Aorta (tissue), 5 donors: ENCODE results near the gene MUSTN1. TPM values are rescaled to one million over a fixed set of nuclear protein-coding genes. Genes with fewer than 3 reads are reported as not detected.

Source experiments
- ATAC-seq: fragments of 200-7000 bp; cut with Tn5 transposase; one replicate; pipeline ENCODE4 v1.9.1; 2022; ENCODE audit warnings: moderate library complexity; ENCODE audit not compliant: low FRiP score
- DNase-seq, 2 donors: peaks; one replicate each; pipeline ENCODE4 v3.0.0-alpha.2; 2020
- H3K27ac ChIP-seq, 2 donors: one replicate each; pipeline ENCODE4 v1.5.1; 2013; ENCODE audit warnings: low read length in 2 of 2, mild to moderate bottlenecking in 2 of 2, moderate library complexity in 2 of 2, control low read depth in 1 of 2, inconsistent platforms in 1 of 2, low read depth in 1 of 2
- H3K27me3 ChIP-seq, 2 donors: one replicate each; pipeline ENCODE4 v1.6.1; 2013; ENCODE audit warnings: control low read depth in 1 of 2, low read length in 1 of 2, mild to moderate bottlenecking in 1 of 2, moderate library complexity in 1 of 2; ENCODE audit not compliant: insufficient read depth in 2 of 2, control insufficient read depth in 1 of 2
- H3K36me3 ChIP-seq, 2 donors: one replicate each; pipeline ENCODE4 v1.6.1; 2013; ENCODE audit warnings: control low read depth in 1 of 2, low read length in 1 of 2, mild to moderate bottlenecking in 1 of 2; ENCODE audit not compliant: insufficient read depth in 2 of 2, control insufficient read depth in 1 of 2
- H3K4me1 ChIP-seq, 2 donors: one replicate each; pipeline ENCODE4 v1.6.1; 2013; ENCODE audit warnings: low read length in 2 of 2, control low read depth in 1 of 2, mild to moderate bottlenecking in 1 of 2, moderate library complexity in 1 of 2; ENCODE audit not compliant: insufficient read depth in 2 of 2, control insufficient read depth in 1 of 2
- H3K4me3 ChIP-seq, 2 donors: one replicate each; pipeline ENCODE4 v1.5.1; 2013; ENCODE audit warnings: low read length in 2 of 2, control low read depth in 1 of 2, mild to moderate bottlenecking in 1 of 2
- H3K9me3 ChIP-seq: one replicate; pipeline ENCODE4 v1.6.1; 2013; ENCODE audit warnings: mild to moderate bottlenecking, low read length; ENCODE audit not compliant: control insufficient read depth
- WGBS, 2 donors: extraction: QIAGEN DNeasy Blood & Tissue Kit; methylation state at CpG; one replicate each; pipeline ENCODE4 v1.1.7; 2013; 5-methylcytosine and 5-hydroxymethylcytosine counted together
- intact Hi-C, 2 donors: fragments of 100-400 bp; cut with DNase I; formaldehyde crosslinking; loops; one replicate each; pipeline versions ENCODE4 v1.14.2 to v1.15.0; 2022
- polyA plus RNA-seq, 2 donors: library from polyadenylated mRNA; stranded (reverse); fragments of 200-250 nt; gene quantifications; one replicate each; pipeline ENCODE4 v1.2.3, GENCODE V29; 2013
- total RNA-seq, 2 donors: library from RNA; stranded (reverse); fragmentation: NEBNext Ultra II Directional; extraction: Animal tissue kit (Norgen Biotek cat#: 25700); gene quantifications; one replicate each; pipeline ENCODE4 v1.2.1, GENCODE V29; 2021
- donor health status: healthy with polysubstance abuse.
- donor health status: Bipolar disorder and iron deficiency.
- donor health status: DM: no; HTN: no; CAD: no.
- donor health status: DM: no; HTN: no; CAD: no.
- donor health status: DM: yes; HTN: yes; CAD: no.

Gene MUSTN1
- total and polyA plus RNA-seq, 4 donors, result 29.7 to 474 (median 71.7) TPM

DNA sequence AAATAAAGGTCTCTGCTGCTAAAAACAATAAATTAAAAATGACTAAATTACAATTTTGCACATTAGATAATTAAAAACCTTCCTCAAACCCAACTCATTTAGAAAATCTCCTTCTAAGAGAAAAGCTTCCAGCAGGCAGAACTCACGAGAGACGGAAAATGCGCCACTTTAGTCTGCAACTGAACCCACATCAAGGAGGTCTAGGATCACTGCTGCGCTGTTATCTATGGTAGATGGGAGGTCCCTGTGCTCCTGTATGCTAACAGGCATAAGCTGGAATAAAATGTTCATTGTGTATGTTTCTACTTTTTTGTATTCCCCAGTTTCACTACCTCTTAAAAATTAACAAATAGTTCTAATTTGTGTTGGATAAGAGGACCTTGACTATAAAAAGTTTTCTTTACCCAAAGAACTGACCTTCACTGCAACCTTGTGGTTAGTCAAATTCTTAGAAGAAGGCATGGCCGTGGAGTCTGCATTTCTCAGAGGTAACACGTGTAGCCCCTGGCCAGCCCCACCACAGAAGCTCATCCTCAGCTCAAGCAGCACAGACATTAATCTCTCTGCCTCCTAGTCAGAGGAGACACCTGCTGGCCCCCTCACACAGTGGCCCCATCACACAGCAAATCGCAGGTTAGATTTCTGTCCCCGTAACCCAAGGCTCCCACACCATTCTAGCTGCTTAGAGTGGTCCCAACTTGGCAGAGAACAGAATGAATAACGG lies 40.2 kb upstream of the MUSTN1 start:
- intact Hi-C loops, result no loop called here
- Histone ChIP-seq H3K4me3 (no peak overlapping the region), H3K36me3 (no peaks in the 10 kb centered on the region), H3K4me1 (peaks cover 0 to 6% of the 10 kb centered on the region in 2 donors), H3K27me3 (no peaks in the 10 kb centered on the region), H3K9me3 (no peaks in the 10 kb centered on the region), H3K27ac (no peak overlapping the region)
- WGBS, 2 donors, result 84 to 89% methylated on average over 9 of the region's 9 CpGs
- no peak for ATAC-seq
- DNase-seq, result no peak

DNA sequence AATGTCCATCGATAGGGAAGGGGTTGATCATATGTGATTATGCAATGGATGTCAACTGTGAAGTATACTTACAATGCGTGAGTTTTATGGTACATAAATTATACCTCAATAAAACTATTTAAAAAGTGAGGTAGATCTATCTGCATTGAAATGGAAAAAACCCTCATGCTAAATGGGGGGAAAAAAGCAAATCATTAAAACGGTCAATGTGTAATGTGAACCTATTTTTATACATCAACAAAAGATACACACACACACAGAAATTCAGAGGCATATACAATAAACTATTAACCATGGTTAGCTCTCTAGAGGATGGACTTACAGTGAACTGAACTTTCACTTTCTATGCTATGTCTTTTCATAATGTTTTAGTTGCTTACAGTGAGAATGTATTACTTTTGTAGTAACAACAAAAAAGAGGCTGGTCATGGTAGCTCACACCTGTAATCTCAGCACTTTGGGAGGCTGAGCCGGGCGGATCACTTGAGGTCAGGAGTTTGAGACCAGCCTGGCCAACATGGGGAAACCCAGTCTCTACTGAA lies 39.4 kb upstream of the MUSTN1 start:
- 82 to 83% methylated on average over 5 of the region's 5 CpGs for WGBS, 2 donors
- no peaks in the 10 kb centered on the region for H3K9me3 ChIP-seq
- intact Hi-C loops, result no loop called here
- peaks cover 0 to 6% of the 10 kb centered on the region in 2 donors for H3K4me1 ChIP-seq
- H3K27me3 ChIP-seq, result no peaks in the 10 kb centered on the region
- no peak for ATAC-seq
- H3K4me3 ChIP-seq, result no peak overlapping the region
- no peak overlapping the region for H3K27ac ChIP-seq
- no peaks in the 10 kb centered on the region for H3K36me3 ChIP-seq
- no peak for DNase-seq

DNA sequence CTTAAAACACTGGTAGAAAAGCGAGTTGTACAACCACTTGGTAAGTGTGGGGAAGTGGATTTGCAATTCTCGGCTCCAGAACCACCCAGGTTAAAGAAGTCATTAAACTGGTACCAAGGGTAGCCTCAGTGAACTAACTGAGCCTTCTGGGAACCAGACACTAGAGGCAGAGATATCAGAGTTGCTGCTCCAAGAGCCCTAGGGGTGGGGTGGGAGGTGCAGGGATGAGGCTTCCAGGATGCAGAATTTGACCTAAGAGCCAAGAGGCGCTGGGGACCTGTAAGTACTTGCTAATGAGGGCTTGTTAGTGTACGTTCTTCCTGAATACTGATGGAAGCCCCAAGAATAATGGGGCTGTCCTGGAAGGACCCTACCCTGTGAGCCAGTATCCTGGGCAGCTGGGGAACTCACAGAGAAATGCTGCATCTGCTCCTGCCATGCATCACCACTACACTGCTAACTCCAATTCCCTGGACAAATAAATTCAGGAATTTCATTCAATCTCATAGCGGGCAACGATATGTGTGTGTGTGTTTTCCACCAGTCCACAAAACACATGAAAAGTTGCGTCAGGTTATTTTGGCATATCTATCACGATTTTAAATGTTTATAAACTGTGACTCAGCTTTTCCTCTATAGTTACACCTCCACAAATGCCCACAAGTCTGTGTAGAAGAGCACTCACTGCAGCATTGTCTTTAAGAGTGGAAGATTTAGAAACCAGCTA lies 38.8 kb upstream of the MUSTN1 start:
- Histone ChIP-seq H3K4me1 (peaks cover 0 to 6% of the 10 kb centered on the region in 2 donors), H3K27me3 (no peaks in the 10 kb centered on the region), H3K4me3 (no peak overlapping the region), H3K36me3 (no peaks in the 10 kb centered on the region), H3K27ac (no peak overlapping the region), H3K9me3 (no peaks in the 10 kb centered on the region)
- intact Hi-C loops, result no loop called here
- 46 to 50% methylated on average over 8 of the region's 8 CpGs for WGBS, 2 donors
- ATAC-seq, result no peak
- no peak for DNase-seq

DNA sequence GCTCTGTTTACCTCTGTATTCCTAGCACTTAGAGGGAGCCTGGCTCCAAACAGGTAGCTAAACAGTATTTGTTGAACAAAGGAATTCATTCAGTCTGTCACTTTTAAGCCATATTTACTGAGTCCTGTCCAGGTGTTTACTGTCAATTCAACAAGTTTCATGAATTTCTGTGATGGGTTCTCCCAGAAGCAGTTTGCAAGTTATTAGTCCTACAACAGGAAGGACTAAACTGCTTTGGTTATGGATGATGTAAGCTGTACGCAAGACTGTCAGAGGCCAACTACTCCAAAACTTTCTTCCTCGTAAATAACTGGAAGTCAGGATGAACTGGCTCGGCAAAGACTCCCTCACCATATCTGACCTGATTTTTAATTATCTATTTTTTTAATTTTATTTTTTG lies 37.4 kb upstream of the MUSTN1 start:
- intact Hi-C loops, result no loop called here
- no peak for ATAC-seq
- WGBS, 2 donors, result 87 to 89% methylated on average over 3 of the region's 3 CpGs

DNA sequence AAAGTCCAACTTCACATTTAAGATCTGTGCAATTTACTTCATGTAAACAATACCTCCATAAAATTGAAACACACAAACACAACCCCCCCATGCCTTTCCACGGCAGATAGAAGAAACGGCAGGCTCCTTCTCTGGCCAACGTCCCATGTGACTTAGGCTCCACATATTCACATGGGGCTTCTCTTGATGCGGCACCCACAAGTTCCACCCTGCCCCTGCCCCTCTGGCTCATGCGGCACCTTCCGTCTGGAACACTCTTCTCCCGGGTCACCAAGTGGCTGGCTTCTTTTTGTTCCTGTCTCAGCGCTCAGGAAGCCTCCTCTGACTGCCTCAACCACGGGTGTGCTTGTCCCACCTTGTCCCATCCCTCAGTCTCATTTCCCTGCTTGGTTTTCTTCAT lies 36.9 kb upstream of the MUSTN1 start:
- no peak overlapping the region for H3K27ac ChIP-seq
- H3K9me3 ChIP-seq, result no peaks in the 10 kb centered on the region
- H3K4me1 ChIP-seq, result peaks cover 0 to 6% of the 10 kb centered on the region in 2 donors
- WGBS, 2 donors, result 67 to 71% methylated on average over 9 of the region's 9 CpGs
- no peaks in the 10 kb centered on the region for H3K36me3 ChIP-seq
- no peak for DNase-seq
- no peak for ATAC-seq
- no peaks in the 10 kb centered on the region for H3K27me3 ChIP-seq
- H3K4me3 ChIP-seq, result no peak overlapping the region
- intact Hi-C loops, result no loop called here

More for the DNA sequence above, 37.4 kb upstream of the MUSTN1 start:
- H3K36me3 ChIP-seq, result no peaks in the 10 kb centered on the region
- peaks cover 0 to 6% of the 10 kb centered on the region in 2 donors for H3K4me1 ChIP-seq
- DNase-seq, result no peak
- no peak overlapping the region for H3K4me3 ChIP-seq
- no peak overlapping the region for H3K27ac ChIP-seq
- H3K9me3 ChIP-seq, result no peaks in the 10 kb centered on the region
- no peaks in the 10 kb centered on the region for H3K27me3 ChIP-seq

DNA sequence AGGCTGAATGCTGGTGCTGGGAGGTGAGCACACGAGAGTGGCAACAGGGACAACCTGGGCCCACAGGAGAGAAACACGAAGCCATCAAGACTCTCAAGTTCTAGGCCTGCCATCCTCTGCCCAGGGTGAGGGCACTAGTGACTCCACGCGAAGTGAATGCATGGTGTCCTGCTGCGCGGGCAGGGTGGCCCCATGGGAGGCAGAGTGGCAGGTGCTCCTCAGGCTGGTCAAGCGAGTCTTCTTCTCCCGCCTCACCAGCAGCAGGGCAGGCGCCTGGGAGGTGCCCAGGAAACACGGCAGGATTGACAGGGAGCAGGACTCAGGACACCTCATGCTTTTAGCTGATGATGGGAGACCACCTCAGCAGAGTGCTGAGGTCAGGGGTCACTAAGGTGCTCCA lies 35.7 kb upstream of the MUSTN1 start:
- Histone ChIP-seq H3K36me3 (no peaks in the 10 kb centered on the region), H3K27me3 (no peaks in the 10 kb centered on the region), H3K4me1 (peaks cover 0 to 6% of the 10 kb centered on the region in 2 donors), H3K27ac (no peak overlapping the region), H3K9me3 (no peaks in the 10 kb centered on the region), H3K4me3 (no peak overlapping the region)
- ATAC-seq, result no peak
- no peak for DNase-seq
- intact Hi-C loops, result no loop called here
- 94 to 97% methylated on average over 10 of the region's 10 CpGs for WGBS, 2 donors

DNA sequence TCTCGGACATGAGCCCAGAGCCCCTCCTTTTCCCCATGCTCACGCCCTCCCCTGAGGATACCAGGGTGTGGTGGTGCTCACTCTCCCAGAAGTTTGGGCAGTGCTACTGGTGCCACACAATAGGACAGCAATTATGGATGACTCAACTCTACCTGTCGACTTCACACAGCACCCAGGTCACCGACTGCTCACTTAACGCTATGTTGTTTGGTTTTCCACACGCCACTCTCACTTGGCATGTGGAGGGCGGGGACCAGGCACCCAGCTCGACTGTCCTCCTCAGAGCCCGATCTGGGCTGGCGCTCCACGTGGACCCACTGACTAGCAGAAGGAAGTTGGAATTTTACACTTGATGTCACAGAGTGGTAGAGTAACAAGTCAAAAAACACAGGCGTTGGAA lies 31.6 kb upstream of the MUSTN1 start:
- H3K9me3 ChIP-seq, result no peaks in the 10 kb centered on the region
- H3K36me3 ChIP-seq, result no peaks in the 10 kb centered on the region
- no peak overlapping the region for H3K27ac ChIP-seq
- WGBS, 2 donors, result 94 to 95% methylated on average over 12 of the region's 12 CpGs
- intact Hi-C loops, result no loop called here
- DNase-seq (no peak), ATAC-seq (no peak)
- H3K4me3 ChIP-seq, result no peak overlapping the region
- H3K27me3 ChIP-seq, result no peaks in the 10 kb centered on the region
- no peaks in the 10 kb centered on the region for H3K4me1 ChIP-seq

DNA sequence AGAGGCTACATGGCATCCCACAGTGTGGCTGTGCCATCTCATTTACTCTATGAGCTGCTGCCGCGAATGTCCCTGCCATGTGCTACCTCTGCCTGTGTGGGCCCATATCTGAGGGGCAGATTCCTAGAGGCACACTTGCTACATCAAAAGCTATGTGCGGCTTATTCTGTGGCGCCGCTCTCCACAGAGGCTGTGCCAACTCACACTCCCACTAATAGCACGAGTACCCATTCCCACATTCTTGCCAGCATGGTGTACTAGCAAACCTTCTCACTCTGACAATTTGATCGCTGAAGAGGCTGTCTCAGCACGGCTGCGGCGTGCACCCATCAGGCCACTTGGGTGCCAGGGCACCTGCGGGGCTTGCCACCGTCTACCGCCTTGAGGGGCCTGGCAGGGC lies 31.2 kb upstream of the MUSTN1 start:
- ATAC-seq, result no peak
- no peaks in the 10 kb centered on the region for H3K9me3 ChIP-seq

DNA sequence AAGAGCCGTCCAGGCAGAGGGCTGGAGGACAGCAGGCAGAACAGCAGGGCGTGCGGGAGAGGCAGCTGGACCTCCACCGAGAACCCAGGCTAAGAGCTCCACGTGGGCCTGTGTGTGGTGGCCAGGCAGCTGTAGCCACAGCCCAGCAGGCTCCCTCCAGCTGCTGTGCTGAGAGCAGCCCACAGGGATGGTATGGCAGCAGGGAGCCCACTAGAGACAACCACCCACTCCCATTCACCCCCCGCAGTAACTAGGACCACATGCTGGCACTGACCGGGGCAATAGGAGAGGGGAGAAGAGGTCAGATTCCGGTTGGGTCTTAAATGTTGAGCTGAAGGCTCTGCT lies 25.6 kb upstream of the MUSTN1 start:
- H3K36me3 ChIP-seq, result no peaks in the 10 kb centered on the region
- intact Hi-C loops, result no loop called here
- no peaks in the 10 kb centered on the region for H3K9me3 ChIP-seq
- H3K4me1 ChIP-seq, result no peaks in the 10 kb centered on the region
- H3K4me3 ChIP-seq, result no peak overlapping the region
- no peaks in the 10 kb centered on the region for H3K27me3 ChIP-seq
- ATAC-seq (no peak), DNase-seq (no peak)
- no peak overlapping the region for H3K27ac ChIP-seq
- WGBS, 2 donors, result 77 to 78% methylated on average over 8 of the region's 8 CpGs

More for the DNA sequence above, 31.2 kb upstream of the MUSTN1 start:
- intact Hi-C loops, result no loop called here
- H3K27me3 ChIP-seq, result no peaks in the 10 kb centered on the region
- no peak overlapping the region for H3K4me3 ChIP-seq
- H3K27ac ChIP-seq, result no peak overlapping the region
- no peaks in the 10 kb centered on the region for H3K4me1 ChIP-seq
- no peak for DNase-seq
- WGBS, 2 donors, result 94% methylated on average over 13 of the region's 13 CpGs
- H3K36me3 ChIP-seq, result no peaks in the 10 kb centered on the region
